ENCODE results near the gene PDS5B. TPM values are rescaled to one million over a fixed set of nuclear protein-coding genes. Genes with fewer than 3 reads are reported as not detected.

The PDS5B gene
- total and polyA plus RNA-seq, 8 donors, result 4.3 to 121 (median 24.7) TPM

DNA sequence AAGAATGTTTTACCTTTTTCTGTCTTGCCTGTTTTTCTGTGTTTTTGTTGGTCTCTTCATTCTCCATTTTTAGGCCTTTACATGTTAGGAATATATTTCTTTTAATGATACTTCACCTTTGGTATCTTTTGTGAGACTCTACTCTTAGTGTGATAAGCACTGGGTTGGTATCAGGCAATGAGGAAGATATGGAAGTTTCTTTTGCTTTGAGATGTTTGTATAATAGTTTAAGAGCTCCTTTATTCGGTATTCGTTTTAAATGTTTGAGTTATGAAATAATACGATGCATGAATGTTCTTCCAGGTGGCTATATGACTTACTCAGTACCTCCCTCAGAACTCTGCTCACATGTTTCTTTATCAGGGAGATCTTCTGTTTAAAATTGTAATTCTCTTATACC lies 144.8 kb downstream of the PDS5B start:
- no peak overlapping the region for H3K4me3 ChIP-seq
- WGBS, 5 donors, result 31 to 54% (median 43%) methylated on average over 3 of the region's 3 CpGs
- intact Hi-C loops (cut with DNase I; ENCODE audit: low total_unique reads), result no loop called here
- TF ChIP-seq POLR2A (IDR thresholded peaks at IDR 0.05) (no peak), POLR2AphosphoS5 (IDR thresholded peaks at IDR 0.05) (no peak), EP300 (IDR thresholded peaks at IDR 0.05) (no peak)
- TF ChIP-seq, protein P1, sequence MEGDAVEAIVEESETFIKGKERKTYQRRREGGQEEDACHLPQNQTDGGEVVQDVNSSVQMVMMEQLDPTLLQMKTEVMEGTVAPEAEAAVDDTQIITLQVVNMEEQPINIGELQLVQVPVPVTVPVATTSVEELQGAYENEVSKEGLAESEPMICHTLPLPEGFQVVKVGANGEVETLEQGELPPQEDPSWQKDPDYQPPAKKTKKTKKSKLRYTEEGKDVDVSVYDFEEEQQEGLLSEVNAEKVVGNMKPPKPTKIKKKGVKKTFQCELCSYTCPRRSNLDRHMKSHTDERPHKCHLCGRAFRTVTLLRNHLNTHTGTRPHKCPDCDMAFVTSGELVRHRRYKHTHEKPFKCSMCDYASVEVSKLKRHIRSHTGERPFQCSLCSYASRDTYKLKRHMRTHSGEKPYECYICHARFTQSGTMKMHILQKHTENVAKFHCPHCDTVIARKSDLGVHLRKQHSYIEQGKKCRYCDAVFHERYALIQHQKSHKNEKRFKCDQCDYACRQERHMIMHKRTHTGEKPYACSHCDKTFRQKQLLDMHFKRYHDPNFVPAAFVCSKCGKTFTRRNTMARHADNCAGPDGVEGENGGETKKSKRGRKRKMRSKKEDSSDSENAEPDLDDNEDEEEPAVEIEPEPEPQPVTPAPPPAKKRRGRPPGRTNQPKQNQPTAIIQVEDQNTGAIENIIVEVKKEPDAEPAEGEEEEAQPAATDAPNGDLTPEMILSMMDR (IDR thresholded peaks at IDR 0.05), result no peak
- H3K4me1 ChIP-seq, result peaks cover 4 to 26% (median 16%) of the 10 kb centered on the region in 4 donors
- no peaks in the 10 kb centered on the region for H3K36me3 ChIP-seq
- no peaks in the 10 kb centered on the region for H3K27me3 ChIP-seq
- H3K9me3 ChIP-seq, result no peaks in the 10 kb centered on the region
- H3K27ac ChIP-seq, result peak overlapping the region in 1 of 5 donors; percentile 25
- DNase-seq, result no peak

DNA sequence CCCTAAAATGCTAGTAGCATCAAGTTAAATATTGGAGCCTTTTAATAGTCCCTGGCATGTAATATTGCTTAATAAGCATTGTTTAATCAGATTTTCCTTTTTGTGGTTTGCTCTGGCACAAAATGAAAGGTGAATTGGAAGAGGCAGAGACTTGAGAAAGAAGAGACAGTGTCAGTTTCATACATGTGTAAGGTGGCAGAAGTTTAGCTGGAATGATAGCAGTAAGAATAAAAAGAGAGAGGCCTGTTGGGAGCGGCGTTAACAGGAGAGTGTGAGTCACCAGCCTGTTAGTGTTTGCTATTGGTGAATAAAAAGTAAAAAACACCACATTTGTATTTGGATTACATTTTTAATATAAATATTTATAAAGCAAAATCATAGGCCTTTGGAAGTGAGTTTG lies 145.3 kb downstream of the PDS5B start:
- Histone ChIP-seq H3K36me3 (no peaks in the 10 kb centered on the region), H3K4me1 (peaks cover 4 to 31% (median 20%) of the 10 kb centered on the region in 4 donors), H3K27me3 (no peaks in the 10 kb centered on the region), H3K4me3 (no peak overlapping the region), H3K27ac (peak overlapping the region in 1 of 5 donors; percentile 25), H3K9me3 (no peaks in the 10 kb centered on the region)
- 26 to 39% (median 34%) methylated on average over 2 of the region's 2 CpGs for WGBS, 5 donors
- TF ChIP-seq EP300 (IDR thresholded peaks at IDR 0.05) (no peak), POLR2AphosphoS5 (IDR thresholded peaks at IDR 0.05) (no peak), POLR2A (IDR thresholded peaks at IDR 0.05) (no peak)
- TF ChIP-seq, protein P1 (IDR thresholded peaks at IDR 0.05), result no peak
- intact Hi-C loops (cut with DNase I; ENCODE audit: low total_unique reads), result no loop called here
- DNase-seq, result peak in 1 of 2 donors; percentile 44

DNA sequence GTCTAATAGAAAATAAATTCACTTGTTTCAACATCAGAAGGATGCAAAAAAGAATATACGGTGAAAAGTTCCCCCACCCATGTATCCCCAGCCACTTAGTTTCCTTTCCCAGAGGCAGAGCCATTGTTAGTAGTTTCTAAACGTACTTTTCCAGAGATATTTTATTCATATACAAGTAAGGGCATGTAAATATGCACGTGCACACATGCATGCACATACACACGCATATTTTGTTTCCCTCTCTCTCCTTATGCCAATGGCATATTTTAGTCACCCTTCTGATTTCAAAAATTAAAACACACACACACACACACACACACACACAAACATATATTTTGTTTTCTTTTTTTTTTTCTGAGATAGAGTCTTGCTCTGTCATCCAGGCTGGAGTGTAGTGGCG lies 147.4 kb downstream of the PDS5B start:
- Histone ChIP-seq H3K36me3 (no peaks in the 10 kb centered on the region), H3K4me3 (no peak overlapping the region), H3K27me3 (no peaks in the 10 kb centered on the region), H3K9me3 (no peaks in the 10 kb centered on the region), H3K27ac (no peak overlapping the region), H3K4me1 (peaks cover 4 to 42% (median 28%) of the 10 kb centered on the region in 4 donors)
- DNase-seq, result no peak
- intact Hi-C loops (cut with DNase I; ENCODE audit: low total_unique reads), result no loop called here
- TF ChIP-seq, protein P1 (IDR thresholded peaks at IDR 0.05), result no peak
- TF ChIP-seq POLR2A (IDR thresholded peaks at IDR 0.05), result no peak
- TF ChIP-seq POLR2AphosphoS5 (IDR thresholded peaks at IDR 0.05), result no peak
- TF ChIP-seq EP300 (IDR thresholded peaks at IDR 0.05), result no peak
- 81 to 93% (median 82%) methylated on average over 5 of the region's 5 CpGs for WGBS, 5 donors

DNA sequence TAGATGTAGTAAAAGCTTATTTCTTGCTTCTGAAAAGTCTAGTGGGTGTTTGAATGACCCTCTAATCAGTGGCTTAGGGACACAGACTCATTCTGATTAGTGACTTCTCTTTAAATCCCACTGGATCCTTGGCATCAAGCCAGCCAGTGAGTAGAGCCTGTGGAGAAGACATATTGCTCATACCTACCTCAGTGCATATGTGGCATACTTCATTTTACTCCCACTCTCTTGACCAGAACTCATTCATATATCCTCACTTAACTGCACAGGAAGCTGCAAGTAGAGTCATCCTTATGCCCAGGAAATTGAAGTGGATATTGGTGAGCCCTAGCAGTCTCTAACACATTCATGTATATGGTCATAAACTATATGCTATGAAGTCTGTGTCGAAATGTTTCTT lies 148.3 kb downstream of the PDS5B start:
- Histone ChIP-seq H3K27me3 (no peaks in the 10 kb centered on the region), H3K9me3 (no peaks in the 10 kb centered on the region), H3K36me3 (no peaks in the 10 kb centered on the region), H3K27ac (no peak overlapping the region), H3K4me3 (no peak overlapping the region), H3K4me1 (peaks cover 4 to 42% (median 28%) of the 10 kb centered on the region in 4 donors)
- no peak for TF ChIP-seq POLR2A (IDR thresholded peaks at IDR 0.05)
- no peak for TF ChIP-seq POLR2AphosphoS5 (IDR thresholded peaks at IDR 0.05)
- TF ChIP-seq, protein P1 (IDR thresholded peaks at IDR 0.05), result no peak
- no peak for TF ChIP-seq EP300 (IDR thresholded peaks at IDR 0.05)
- no peak for DNase-seq
- intact Hi-C loops (cut with DNase I; ENCODE audit: low total_unique reads), result no loop called here
- 96 to 100% (median 97%) methylated on average over 1 of the region's 1 CpG for WGBS, 5 donors
